Activated gamma-delta T cell (primary cell): ENCODE measurements around the gene MAP3K7.
"Not testable (repeated sequence)": the region's sequence is repeated elsewhere in the genome, so short reads cannot be mapped to it uniquely, and the experiment has no call there.

Source experiments
- DNase-seq: peaks from one replicate; lab custom pipeline; 2025; lab: John Stamatoyannopoulos, UW

MAP3K7 gene

GRCh38 chr6:90578894-90579549 lies 7.8 kb downstream of the MAP3K7 start:
- DNase-seq = no peak

DNA sequence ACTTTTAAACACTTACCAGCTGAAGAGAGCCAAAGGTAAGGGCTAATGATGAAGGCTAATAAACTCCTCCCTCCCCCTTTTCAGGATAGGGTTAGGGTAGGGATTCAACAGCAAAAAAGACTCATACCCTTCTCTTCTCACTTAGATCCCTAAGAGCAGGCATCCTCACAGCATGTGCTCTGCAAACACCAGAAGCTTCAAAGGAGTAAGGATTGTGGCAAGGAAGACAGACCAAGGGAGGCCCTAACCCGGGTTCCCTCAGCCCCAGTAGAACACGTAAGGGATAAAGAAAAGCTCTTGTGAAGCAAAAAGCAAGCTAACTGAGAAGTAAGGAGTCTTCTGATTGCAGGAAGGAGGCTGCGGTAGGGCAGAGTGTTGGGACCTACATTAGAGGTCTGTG lies 11.6 kb downstream of the MAP3K7 start:
- no peak for DNase-seq

DNA sequence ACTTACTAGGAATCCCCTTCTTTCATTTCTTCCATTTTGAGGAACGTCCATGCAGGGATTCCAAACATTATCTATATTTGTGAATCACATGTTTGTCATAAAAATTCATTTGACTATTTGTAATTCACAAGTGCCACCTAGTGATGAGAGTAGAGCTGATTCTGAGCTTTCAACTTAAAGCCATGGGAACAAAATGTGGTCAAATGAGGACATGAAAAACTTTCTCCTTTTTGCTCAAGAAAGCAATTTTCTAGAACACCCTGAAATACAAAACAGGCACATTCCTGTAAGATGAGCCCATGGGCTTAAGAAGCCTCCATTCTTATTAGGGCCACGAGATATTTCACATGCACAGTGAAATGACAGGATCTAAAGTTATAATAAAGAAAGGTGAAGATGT lies 12.3 kb downstream of the MAP3K7 start:
- no peak for DNase-seq

DNA sequence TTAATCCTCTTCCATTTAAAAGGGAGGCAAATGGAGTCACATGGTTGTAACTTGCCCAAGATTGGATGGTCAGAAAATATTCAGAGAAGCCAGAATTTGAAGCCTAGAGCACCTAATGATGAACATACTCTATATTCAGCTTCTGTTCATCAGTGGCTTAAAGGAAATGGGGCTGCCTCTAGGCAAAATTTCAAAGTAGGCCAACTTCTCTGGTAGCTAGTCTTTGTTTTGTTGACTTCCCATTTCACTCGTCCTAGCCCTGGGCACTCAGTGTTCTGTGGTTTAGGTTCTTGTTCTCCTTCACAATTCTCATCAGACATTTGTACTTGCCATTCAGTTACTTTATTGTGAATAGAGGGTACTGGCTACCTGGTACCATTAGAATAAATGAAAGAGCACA lies 13.2 kb downstream of the MAP3K7 start:
- no peak for DNase-seq

- DNase-seq = no peak
Observed at GRCh38 chr6:90572856-90573255, 14.0 kb downstream of the MAP3K7 start.

DNA sequence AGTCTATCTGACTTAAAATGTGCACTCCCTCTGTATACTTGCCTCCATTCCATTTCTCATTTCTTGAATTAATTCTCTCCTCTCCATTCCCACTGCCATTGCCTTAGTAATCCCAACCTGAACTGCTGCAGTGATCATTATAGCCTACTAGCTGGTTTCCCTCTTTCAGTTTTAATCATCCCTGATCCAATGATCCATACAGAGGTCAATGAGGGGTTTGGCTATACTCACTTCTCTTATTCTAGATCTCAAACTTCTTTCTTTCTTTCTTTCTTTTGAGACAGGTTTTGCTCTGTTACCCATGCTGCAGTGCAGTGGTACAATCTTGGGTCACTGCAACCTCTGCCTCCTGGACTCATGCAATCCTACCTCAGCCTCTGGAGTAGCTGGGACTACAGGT lies 17.6 kb downstream of the MAP3K7 start:
- DNase-seq = no peak

DNA sequence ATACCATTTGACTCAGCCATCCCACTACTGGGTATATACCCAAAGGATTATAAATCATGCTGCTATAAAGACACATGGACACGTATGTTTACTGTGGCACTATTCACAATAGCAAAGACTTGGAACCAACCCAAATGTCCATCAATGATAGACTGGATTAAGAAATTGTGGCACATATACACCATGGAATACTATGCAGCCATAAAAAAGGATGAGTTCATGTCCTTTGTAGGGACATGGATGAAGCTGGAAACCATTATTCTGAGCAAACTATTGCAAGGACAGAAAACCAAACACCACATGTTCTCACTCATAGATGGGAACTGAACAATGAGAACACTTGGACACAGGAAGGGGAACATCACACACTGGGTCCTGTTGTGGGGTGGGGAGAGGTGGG lies 19.2 kb downstream of the MAP3K7 start:
- not testable (repeated sequence) for DNase-seq

GRCh38 chr6:90562341-90562740 lies 24.5 kb downstream of the MAP3K7 start:
- peak; percentile 4 for DNase-seq

GRCh38 chr6:90559931-90560330 lies 26.9 kb downstream of the MAP3K7 start:
- DNase-seq = no peak

DNA sequence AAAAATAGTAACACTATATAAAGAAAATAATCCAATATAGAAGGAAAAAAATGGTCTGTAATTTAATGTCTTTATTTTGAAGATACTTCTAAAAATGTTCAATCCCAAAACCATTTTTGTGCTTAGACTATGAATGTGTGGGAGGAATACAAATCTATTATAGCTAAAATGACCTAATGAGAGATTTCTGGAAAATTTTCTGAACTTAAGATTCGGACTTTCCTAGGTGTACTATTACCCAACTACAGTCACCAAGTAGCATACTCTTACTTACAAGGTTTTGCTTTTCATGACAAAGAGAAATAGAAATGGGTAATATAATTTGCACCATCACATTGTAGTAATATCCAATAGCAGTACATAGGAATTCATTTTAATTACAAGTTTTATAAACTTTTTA lies 29.9 kb downstream of the MAP3K7 start:
- no peak for DNase-seq

DNA sequence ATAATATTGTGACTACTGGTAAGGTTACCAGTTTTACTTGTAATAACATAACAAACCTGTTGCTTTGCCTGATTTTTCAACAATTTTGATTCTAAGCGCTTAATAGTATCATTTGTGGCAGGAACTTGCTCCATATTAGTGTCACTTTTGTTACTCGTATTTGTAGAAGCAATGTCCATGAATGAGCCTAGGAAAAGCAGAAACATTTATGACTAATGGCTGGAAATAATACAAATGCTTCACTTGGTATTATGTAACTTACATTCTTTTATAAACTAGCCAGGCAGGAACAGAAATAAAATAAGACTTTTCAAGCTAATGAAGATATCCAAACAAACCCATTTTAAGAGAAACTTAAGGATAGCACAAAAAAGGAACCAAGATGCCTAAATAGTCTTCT lies 38.9 kb downstream of the MAP3K7 start:
- DNase-seq = no peak

- no peak for DNase-seq
Observed at GRCh38 chr6:90547079-90547478, 39.8 kb downstream of the MAP3K7 start.

DNA sequence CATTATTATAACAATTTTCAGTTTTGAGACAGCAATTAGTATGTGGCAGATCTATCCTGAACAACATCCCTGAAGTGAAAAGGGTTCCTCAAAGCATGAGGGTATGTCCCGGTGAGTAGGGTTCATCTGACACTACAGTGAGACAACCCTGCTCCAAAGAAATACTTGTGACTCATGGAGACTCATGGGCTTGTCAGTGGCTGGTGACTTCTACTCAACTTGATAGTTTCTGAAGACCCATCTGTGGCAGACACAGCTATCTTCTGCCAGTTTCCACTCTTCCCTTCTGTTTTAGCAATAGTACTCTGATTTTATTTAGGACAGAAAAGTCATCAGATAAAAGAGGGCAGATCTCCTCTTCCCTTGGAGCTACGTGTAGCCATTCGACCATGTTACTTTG lies 41.4 kb downstream of the MAP3K7 start:
- DNase-seq = no peak

DNA sequence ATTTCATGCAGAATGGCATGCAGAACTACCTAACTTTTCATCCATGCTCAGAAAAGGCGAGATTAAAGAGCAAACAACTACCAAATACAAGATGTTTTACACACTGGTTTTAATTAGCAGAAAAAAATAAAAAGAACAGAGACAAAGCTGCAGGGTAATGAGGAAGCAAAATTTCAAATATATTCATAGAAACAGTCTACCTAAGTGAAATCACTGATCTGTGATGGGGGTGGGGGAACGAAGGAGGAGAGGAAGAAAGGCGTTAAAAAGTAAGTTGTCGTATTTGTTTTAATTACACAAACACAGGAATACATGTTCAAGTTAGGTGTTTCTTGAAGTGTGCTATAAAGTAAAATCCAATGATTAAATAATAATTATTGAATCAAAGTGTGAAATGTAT lies 42.1 kb downstream of the MAP3K7 start:
- no peak for DNase-seq

DNA sequence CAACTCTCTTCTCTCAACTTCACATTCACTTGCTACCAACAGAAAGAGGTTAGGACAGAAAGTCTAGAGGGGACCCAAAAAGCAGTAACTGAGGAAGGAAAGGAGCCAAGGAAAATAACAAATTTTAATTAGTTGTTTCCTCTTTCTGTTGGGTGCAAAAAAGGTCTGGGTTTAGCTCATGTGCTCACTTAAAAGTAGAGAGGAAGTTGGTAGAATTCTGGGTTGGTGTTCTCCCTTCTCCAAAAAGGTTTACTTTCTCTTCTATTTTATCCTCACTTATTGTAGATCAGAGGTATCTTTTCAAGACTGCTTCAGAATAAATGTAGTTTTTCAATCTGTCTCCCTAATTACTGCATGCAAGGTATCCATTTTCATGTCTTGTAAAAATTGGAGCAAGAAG lies 42.8 kb downstream of the MAP3K7 start:
- DNase-seq = no peak

GRCh38 chr6:90541221-90541620 lies 45.7 kb downstream of the MAP3K7 start:
- no peak for DNase-seq

GRCh38 chr6:90538278-90539046 lies 48.4 kb downstream of the MAP3K7 start:
- no peak for DNase-seq

DNA sequence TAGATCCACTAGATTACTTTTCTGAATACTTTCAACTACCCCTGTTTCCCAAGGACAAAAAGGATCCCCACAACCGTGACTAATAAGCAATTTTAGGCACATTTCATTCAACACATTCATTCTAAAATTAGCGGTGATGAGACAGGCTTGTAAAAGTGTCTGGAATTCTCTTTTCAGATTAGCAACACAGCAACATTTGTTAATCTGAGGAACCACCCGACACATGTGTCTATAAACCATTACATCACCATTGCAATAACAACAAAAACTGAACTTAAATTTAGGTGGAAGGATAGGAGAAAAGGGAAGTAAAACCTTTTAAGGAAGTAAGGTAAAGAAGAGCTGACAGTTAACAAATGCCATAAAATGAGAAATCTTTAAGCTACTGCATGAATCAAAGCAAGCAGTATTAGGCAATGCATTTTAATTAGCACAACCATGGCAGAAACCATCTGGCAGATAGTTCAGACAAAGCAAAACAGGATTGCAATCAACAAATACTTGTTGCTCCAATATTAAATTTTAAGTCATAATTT lies 49.1 kb downstream of the MAP3K7 start:
- no peak for DNase-seq

DNA sequence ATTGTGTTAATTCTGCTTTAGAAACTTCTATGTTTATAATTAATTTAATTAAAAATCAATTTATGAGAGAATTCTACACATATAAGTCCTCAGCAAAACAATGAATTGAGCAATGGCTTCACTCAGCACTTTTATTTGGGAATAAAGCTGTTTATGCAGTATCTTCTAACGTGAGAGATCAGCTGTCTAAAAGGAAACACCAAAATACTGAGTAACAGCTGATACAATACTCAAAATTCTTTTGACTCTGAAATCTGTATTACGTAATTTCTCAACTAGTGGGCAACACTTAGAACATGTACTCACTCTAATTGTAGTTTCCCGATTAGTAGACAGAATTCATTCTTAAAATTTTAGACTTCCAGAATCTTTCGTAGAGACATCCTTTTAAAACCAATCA lies 49.8 kb downstream of the MAP3K7 start:
- DNase-seq = no peak

DNA sequence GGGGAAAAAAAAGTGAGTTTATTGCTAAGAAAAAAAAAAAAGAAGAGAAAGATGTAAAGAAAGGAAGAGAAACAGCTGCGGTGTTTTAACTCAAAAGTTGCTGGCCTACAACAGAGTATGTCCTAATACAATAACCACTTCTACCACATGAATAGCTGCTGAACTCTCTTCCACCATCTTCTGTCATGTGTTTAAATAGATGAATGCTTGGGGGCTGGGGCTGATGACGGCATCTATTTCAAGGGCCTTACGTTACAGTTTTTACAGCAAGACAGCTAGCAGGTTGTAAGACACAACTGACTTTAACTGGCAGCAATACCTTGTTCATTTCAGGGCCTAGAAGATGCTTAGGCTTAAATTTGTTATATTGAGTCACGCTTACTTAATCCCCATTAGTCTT lies 50.4 kb downstream of the MAP3K7 start:
- no peak for DNase-seq

GRCh38 chr6:90534337-90535025 lies 52.4 kb downstream of the MAP3K7 start:
- DNase-seq = no peak

DNA sequence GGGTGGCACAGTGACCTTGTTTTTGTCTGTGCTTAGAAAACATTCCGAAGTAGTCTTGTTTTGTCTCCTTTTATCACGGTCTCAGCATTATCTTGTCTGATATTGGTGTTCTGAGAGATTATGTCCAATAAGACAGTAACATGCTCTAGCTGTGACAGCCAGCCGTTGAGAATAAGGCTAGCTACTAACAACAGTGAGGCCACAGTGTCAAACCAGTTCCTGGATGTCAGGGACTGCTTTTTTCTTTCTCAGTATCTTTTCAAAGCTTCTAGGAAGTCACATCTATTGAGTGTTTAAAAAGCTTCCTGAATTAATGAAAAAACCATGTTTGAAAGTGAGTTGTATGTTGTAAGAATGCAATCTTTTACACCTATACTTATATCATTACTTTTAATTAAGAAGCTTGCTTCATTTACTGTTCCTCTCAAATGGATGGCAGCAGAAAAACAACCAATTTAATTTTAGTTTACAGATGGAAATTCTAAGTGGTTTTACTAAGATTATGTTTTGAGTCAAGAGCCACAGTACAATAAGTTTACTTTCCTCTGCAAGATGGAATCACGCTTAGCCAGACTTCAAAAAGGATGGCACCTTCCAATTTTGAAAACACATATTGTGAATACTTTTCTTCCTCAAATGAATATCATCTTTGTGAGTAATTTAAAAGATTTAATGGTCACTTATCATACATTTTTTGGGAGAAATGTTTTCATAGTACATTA lies 53.1 kb downstream of the MAP3K7 start:
- DNase-seq = no peak
